ENCODE measurements around the gene SZT2. TPM values are rescaled to one million over a fixed set of nuclear protein-coding genes. Genes with fewer than 3 reads are reported as not detected.
"Not testable (repeated sequence)": the region's sequence is repeated elsewhere in the genome, so short reads cannot be mapped to it uniquely, and the experiment has no call there.

SZT2 gene
- total RNA-seq, 3 donors from 2014 or later = 37.1 to 44.2 (median 39.5) TPM

- H3K27me3 Mint-ChIP-seq (ENCODE audit: low read depth) = peaks cover 14% of the 10 kb centered on the region
- DNase-seq; H3K36me3 Mint-ChIP-seq (ENCODE audit: insufficient read depth); H3K4me3 Mint-ChIP-seq; H3K9me3 Mint-ChIP-seq; H3K4me1 Mint-ChIP-seq (ENCODE audit: low read depth); ATAC-seq: not testable (repeated sequence)
These were observed 112.1 kb downstream of the SZT2 start for GRCh38 chr1:43501806-43502205.

- no peaks in the 10 kb centered on the region for H3K36me3 Mint-ChIP-seq (ENCODE audit: insufficient read depth)
- H3K4me1 Mint-ChIP-seq (ENCODE audit: low read depth) = no peaks in the 10 kb centered on the region
- ATAC-seq = no peak
- no peaks in the 10 kb centered on the region for H3K9me3 Mint-ChIP-seq
- H3K27me3 Mint-ChIP-seq (ENCODE audit: low read depth) = peaks cover 15% of the 10 kb centered on the region
- no peak for DNase-seq
- H3K4me3 Mint-ChIP-seq = no peak overlapping the region
These were observed 113.8 kb downstream of the SZT2 start for GRCh38 chr1:43503534-43503933.

Other genes starting within 250 kb of the SZT2 start
- gene EBNA1BP2, start 217.6 kb upstream of the SZT2 start, total RNA-seq = 100 to 1,000 TPM; 260 to 288 (median 265) TPM
- gene CFAP57, start 217.6 kb upstream of the SZT2 start, total RNA-seq = under 1 TPM in 2 of 3 donors, not detected in 1; 0.05 to 0.41 TPM
- not detected for gene TMEM125, start 119.9 kb upstream of the SZT2 start, total RNA-seq
- not detected for gene C1orf210, start 104.3 kb upstream of the SZT2 start, total RNA-seq
- gene TIE1, start 88.9 kb upstream of the SZT2 start, total RNA-seq = under 1 TPM; 0.18 to 0.27 (median 0.24) TPM
- gene MPL, start 52.1 kb upstream of the SZT2 start, total RNA-seq = not detected
- gene CDC20, start 30.9 kb upstream of the SZT2 start, total RNA-seq = 10 to 100 TPM; 47.3 to 70.1 (median 60.3) TPM
- gene ELOVL1, start 21.9 kb upstream of the SZT2 start, total RNA-seq = 10 to 100 TPM; 91.4 to 99.8 (median 92.8) TPM
- 10 to 100 TPM; 49.8 to 59.1 (median 50.4) TPM for gene MED8, start 99 bp upstream of the SZT2 start, total RNA-seq
- gene HYI, start 64.0 kb downstream of the SZT2 start, total RNA-seq = 1 to 10 TPM; 4.2 to 5.8 (median 4.7) TPM
- under 1 TPM; 0.86 to 0.95 (median 0.92) TPM for gene PTPRF, start 141.0 kb downstream of the SZT2 start, total RNA-seq